GM23248 (cell line): ENCODE data around the gene METTL8. TPM values are rescaled to one million over a fixed set of nuclear protein-coding genes. Genes with fewer than 3 reads are reported as not detected.

Source experiments
- DNase-seq: peaks from one replicate; pipeline ENCODE4 v3.0.0-alpha.2; 2015
- H2AFZ ChIP-seq: fragments of 200-600 bp; sonication (generic); 2 replicates; pipeline ENCODE4 v1.6.1; 2016; ENCODE audit warnings: antibody characterized with exemption
- H3F3A ChIP-seq: fragments of 200-600 bp; sonication (generic); 2 replicates; pipeline ENCODE4 v1.6.1; 2016; ENCODE audit warnings: mild to moderate bottlenecking, antibody characterized with exemption, mixed run types; ENCODE audit not compliant: insufficient read depth
- H3K27ac ChIP-seq: fragments of 200-600 bp; sonication (generic); 2 replicates; pipeline ENCODE4 v1.5.1; 2016; ENCODE audit warnings: mild to moderate bottlenecking
- H3K27me3 ChIP-seq: fragments of 200-600 bp; sonication (generic); replicated peaks from 2 replicates; pipeline ENCODE4 v1.6.1; 2016; ENCODE audit warnings: mild to moderate bottlenecking; ENCODE audit not compliant: insufficient read depth
- H3K36me3 ChIP-seq: fragments of 200-600 bp; sonication (generic); 2 replicates; pipeline ENCODE4 v1.6.1; 2016; ENCODE audit warnings: low read depth, mild to moderate bottlenecking
- H3K4me1 ChIP-seq: fragments of 200-600 bp; sonication (generic); 2 replicates; pipeline ENCODE4 v1.6.1; 2016; ENCODE audit warnings: mild to moderate bottlenecking; ENCODE audit not compliant: insufficient read depth
- H3K4me2 ChIP-seq: fragments of 200-600 bp; sonication (generic); one replicate; pipeline ENCODE4 v1.6.1; 2016; ENCODE audit warnings: mild to moderate bottlenecking; ENCODE audit not compliant: unreplicated experiment
- H3K4me3 ChIP-seq: fragments of 200-600 bp; sonication (generic); 2 replicates; pipeline ENCODE4 v1.5.1; 2016; ENCODE audit warnings: mild to moderate bottlenecking
- H3K79me2 ChIP-seq: fragments of 200-600 bp; sonication (generic); 2 replicates; pipeline ENCODE4 v1.6.1; 2016; ENCODE audit warnings: mild to moderate bottlenecking; ENCODE audit not compliant: insufficient read depth
- H3K9ac ChIP-seq: fragments of 200-600 bp; sonication (generic); 2 replicates; pipeline ENCODE4 v1.6.1; 2016; ENCODE audit warnings: mild to moderate bottlenecking
- H3K9me2 ChIP-seq: fragments of 200-600 bp; sonication (generic); 2 replicates; pipeline ENCODE4 v1.6.1; 2016; ENCODE audit warnings: mixed run types, mild to moderate bottlenecking, moderate library complexity; ENCODE audit not compliant: insufficient read depth
- H3K9me3 ChIP-seq: fragments of 200-600 bp; sonication (generic); one replicate; pipeline ENCODE4 v1.6.1; 2017; ENCODE audit warnings: low read depth
- H4K20me1 ChIP-seq: fragments of 200-600 bp; sonication (generic); 2 replicates; pipeline ENCODE4 v1.6.0; 2016; ENCODE audit not compliant: insufficient read depth
- EZH2 ChIP-seq: fragments of 200-600 bp; sonication (generic); IDR thresholded peaks from 2 replicates; pipeline ENCODE4 v1.6.1; 2018; ENCODE audit warnings: antibody characterized with exemption, mild to moderate bottlenecking; ENCODE audit not compliant: insufficient read depth, poor library complexity, severe bottlenecking
- EZH2phosphoT487 ChIP-seq: fragments of 200-600 bp; sonication (generic); IDR thresholded peaks from 2 replicates; pipeline ENCODE4 v1.6.1; 2018; ENCODE audit warnings: antibody characterized with exemption, moderate library complexity, mild to moderate bottlenecking, low read depth; ENCODE audit not compliant: insufficient read depth
- WGBS, 2 experiments: methylation state at CpG; one replicate each; pipeline ENCODE4 v1.1.6; 2015 to 2017; ENCODE audit warnings: low lambda C conversion rate in 2 of 2, low coverage in 1 of 2; ENCODE audit errors: missing lambda C conversion rate in 2 of 2; 5-methylcytosine and 5-hydroxymethylcytosine counted together
- in situ Hi-C: fragments of 300-500 bp; cut with MboI; formaldehyde crosslinking; loops from 2 replicates; pipeline ENCODE4 v1.15.0; 2020
- polyA plus RNA-seq: library from polyadenylated mRNA; unstranded; fragments of >200 nt; fragmentation: Nextera tagmentation; extraction: Ambion mirVana; gene quantifications from 2 replicates; pipeline ENCODE4 v1.2.1, GENCODE V29; 2016
- total RNA-seq: library from RNA; depleted of rRNA; stranded (reverse); fragments of >200 nt; shearing (Covaris generic); gene quantifications from 2 replicates; pipeline ENCODE4 v1.2.3, GENCODE V29; 2014

METTL8 gene
- total and polyA plus RNA-seq, 2 experiments from 2014 or later: 27.2 to 38.5 TPM

GRCh38 chr2:171411791-171412483 lies 21.9 kb downstream of the METTL8 start:
- H4K20me1 ChIP-seq: no peaks in the 10 kb centered on the region
- in situ Hi-C loops: loop anchor here (25.0 kb wide), 1 partner anchor 250 kb away; the partner anchor contains the start of gene TLK1
- peaks cover 39% of the 10 kb centered on the region for H3K79me2 ChIP-seq
- WGBS, 2 experiments: 96% methylated on average over 2 of the region's 2 CpGs
- peak overlapping the region; percentile 27; the same call in 1 of the 2 replicates for H3K9ac ChIP-seq
- 0 out of 2 replicates have a peak overlapping the region, but pooled peaks have one; percentile 0 for H2AFZ ChIP-seq
- H3K9me3 ChIP-seq: no peaks in the 10 kb centered on the region
- H3K27me3 ChIP-seq: no peaks in the 10 kb centered on the region
- peak overlapping the region; percentile 42 for H3K4me2 ChIP-seq
- no peaks in the 10 kb centered on the region for H3K9me2 ChIP-seq
- no peak overlapping the region for H3K4me3 ChIP-seq
- TF ChIP-seq EZH2 (no peak), EZH2phosphoT487 (no peak)
- peak; percentile 81 for DNase-seq
- H3F3A ChIP-seq: peaks cover 30% of the 10 kb centered on the region
- H3K27ac ChIP-seq: peak overlapping the region; percentile 62
- H3K36me3 ChIP-seq: no peaks in the 10 kb centered on the region
- peaks cover 41% of the 10 kb centered on the region for H3K4me1 ChIP-seq

- in situ Hi-C loops: loop anchor here (25.0 kb wide), 1 partner anchor 249 kb away; the partner anchor contains the start of gene TLK1
- DNase-seq: no peak
- H3K36me3 ChIP-seq: no peaks in the 10 kb centered on the region
- peaks cover 41% of the 10 kb centered on the region for H3K4me1 ChIP-seq
- peaks cover 25% of the 10 kb centered on the region for H3F3A ChIP-seq
- no peaks in the 10 kb centered on the region for H3K9me2 ChIP-seq
- H2AFZ ChIP-seq: no peak overlapping the region
- no peaks in the 10 kb centered on the region for H3K27me3 ChIP-seq
- H4K20me1 ChIP-seq: no peaks in the 10 kb centered on the region
- H3K9me3 ChIP-seq: no peaks in the 10 kb centered on the region
- H3K9ac ChIP-seq: no peak overlapping the region
- H3K79me2 ChIP-seq: peaks cover 44% of the 10 kb centered on the region
- H3K4me2 ChIP-seq: peak overlapping the region; percentile 42
- TF ChIP-seq EZH2phosphoT487 (no peak), EZH2 (no peak)
- WGBS, 2 experiments: 91 to 97% methylated on average over 1 of the region's 1 CpG
- no peak overlapping the region for H3K4me3 ChIP-seq
- peak overlapping the region; percentile 62 for H3K27ac ChIP-seq
Measured at GRCh38 chr2:171411214-171411613, 22.6 kb downstream of the METTL8 start.

GRCh38 chr2:171410624-171411023 lies 23.2 kb downstream of the METTL8 start:
- H3K27me3 ChIP-seq: no peaks in the 10 kb centered on the region
- TF ChIP-seq EZH2phosphoT487 (no peak), EZH2 (no peak)
- no peaks in the 10 kb centered on the region for H3K9me2 ChIP-seq
- H3K4me1 ChIP-seq: peaks cover 39% of the 10 kb centered on the region
- H3K27ac ChIP-seq: peak overlapping the region; percentile 62
- no peak overlapping the region for H3K4me3 ChIP-seq
- H3K9ac ChIP-seq: no peak overlapping the region
- H4K20me1 ChIP-seq: no peaks in the 10 kb centered on the region
- H3K4me2 ChIP-seq: peak overlapping the region; percentile 42
- peak; percentile 21 for DNase-seq
- peaks cover 21% of the 10 kb centered on the region for H3F3A ChIP-seq
- H3K79me2 ChIP-seq: peaks cover 45% of the 10 kb centered on the region
- H3K9me3 ChIP-seq: no peaks in the 10 kb centered on the region
- no peak overlapping the region for H2AFZ ChIP-seq
- in situ Hi-C loops: loop anchor here (25.0 kb wide), 1 partner anchor 248 kb away; the partner anchor contains the start of gene TLK1
- no peaks in the 10 kb centered on the region for H3K36me3 ChIP-seq

- H3K9ac ChIP-seq: no peak overlapping the region
- DNase-seq: peak; percentile 20
- H3K27me3 ChIP-seq: no peaks in the 10 kb centered on the region
- WGBS, 2 experiments: 58 to 63% methylated on average over 4 of the region's 4 CpGs
- H3F3A ChIP-seq: peaks cover 20% of the 10 kb centered on the region
- peak overlapping the region; percentile 62 for H3K27ac ChIP-seq
- in situ Hi-C loops: loop anchor here (25.0 kb wide), 1 partner anchor 248 kb away; the partner anchor contains the start of gene TLK1
- no peak for TF ChIP-seq EZH2phosphoT487
- no peak for TF ChIP-seq EZH2
- peaks cover 46% of the 10 kb centered on the region for H3K79me2 ChIP-seq
- peak overlapping the region; percentile 42 for H3K4me2 ChIP-seq
- H2AFZ ChIP-seq: no peak overlapping the region
- no peaks in the 10 kb centered on the region for H3K9me3 ChIP-seq
- no peaks in the 10 kb centered on the region for H3K36me3 ChIP-seq
- H3K4me3 ChIP-seq: no peak overlapping the region
- peaks cover 39% of the 10 kb centered on the region for H3K4me1 ChIP-seq
- H4K20me1 ChIP-seq: no peaks in the 10 kb centered on the region
- no peaks in the 10 kb centered on the region for H3K9me2 ChIP-seq
Measured at GRCh38 chr2:171410101-171410500, 23.7 kb downstream of the METTL8 start.
